HG03442 (cell line): ENCODE data around the gene EIF1.

Experiments
- ATAC-seq: cut with Tn5 transposase; IDR thresholded peaks from one replicate; pipeline ENCODE4 v1.9.1; 2021; ENCODE audit warnings: mild to moderate bottlenecking, moderate library complexity; ENCODE audit not compliant: unreplicated experiment

The EIF1 gene

DNA sequence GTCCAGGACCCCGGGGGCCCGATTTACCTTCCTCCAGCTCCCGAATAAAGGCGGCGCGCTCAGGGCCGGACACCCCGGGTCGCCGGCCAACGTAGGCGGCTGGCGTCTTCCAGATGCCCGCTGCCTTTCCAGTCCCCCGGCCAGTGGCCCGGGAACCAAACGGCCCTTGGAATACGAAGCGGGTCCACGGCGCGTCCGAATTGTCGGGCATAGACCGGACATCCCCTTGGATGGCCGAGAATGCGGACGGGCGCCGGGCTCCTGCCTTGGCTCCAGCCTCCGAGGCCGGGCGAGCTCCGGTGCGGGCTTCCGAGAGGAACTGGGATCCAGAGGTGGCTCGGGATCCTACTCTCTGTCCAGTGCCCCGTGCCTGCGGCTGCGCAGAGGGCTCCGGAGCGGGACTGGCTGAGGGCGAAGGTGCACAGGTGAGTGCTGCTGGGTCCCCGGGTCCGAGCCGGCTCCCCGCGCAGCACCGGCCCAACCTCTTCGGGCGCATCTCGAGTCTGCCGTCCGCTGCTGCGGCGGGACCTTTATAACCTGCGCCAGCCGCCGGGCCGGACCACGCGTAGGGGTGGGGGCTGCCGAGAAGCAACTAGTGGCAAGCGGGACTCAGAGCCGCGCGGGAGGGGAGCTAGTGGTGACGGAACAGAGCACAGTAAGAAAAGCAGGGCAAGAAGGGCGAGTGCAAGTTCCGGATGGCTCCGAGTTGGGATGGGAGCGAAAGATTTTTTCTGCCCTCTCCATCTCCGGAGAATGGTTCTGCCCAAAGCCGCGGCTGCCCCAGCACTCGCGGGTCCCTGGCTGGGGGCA lies 45.7 kb downstream of the EIF1 start, which contains the start of gene HAP1:
HAP1 (minus strand) TSS at position 505 of the 810 bp plus-strand sequence; CDS start at position 496, 9 bp downstream.
- no peak for ATAC-seq

DNA sequence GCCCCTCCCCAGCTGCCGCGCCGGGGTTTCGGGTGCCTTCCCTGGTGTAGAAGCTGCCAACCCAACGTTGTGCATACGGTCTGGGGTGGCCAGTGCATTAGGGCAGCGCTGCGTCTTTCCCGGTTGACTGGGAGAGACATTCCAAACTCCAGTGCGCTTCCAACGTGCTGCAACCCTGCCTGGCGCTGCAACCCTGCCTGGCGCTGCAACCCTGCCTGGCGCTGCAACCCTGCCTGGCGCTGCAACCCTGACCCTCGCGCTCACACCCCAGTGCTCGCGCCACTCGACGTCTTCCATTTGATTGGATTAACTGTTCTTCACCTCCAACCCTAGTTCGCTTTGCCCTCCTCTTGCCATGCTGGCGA lies 46.2 kb downstream of the EIF1 start:
- ATAC-seq = no peak

DNA sequence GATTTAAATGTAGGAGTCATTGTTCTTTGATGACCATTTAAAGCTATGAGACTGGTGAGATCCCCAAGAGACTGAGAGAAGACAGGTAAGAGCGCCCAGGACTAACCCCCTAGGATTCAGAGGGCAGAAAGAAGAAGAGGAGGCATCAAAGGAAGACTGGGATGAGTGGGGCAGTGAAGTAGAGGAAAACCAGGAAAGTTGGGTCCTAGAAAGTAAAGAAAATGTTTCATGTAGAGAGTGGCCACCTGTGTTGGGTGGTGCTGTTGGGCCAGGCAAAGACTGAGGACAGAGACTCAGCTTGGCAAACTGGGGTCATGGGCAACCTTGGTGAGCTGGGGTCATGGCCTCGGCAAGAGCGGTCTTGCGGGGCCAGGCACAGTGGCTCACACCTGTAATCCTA lies 47.1 kb downstream of the EIF1 start:
- ATAC-seq = no peak

DNA sequence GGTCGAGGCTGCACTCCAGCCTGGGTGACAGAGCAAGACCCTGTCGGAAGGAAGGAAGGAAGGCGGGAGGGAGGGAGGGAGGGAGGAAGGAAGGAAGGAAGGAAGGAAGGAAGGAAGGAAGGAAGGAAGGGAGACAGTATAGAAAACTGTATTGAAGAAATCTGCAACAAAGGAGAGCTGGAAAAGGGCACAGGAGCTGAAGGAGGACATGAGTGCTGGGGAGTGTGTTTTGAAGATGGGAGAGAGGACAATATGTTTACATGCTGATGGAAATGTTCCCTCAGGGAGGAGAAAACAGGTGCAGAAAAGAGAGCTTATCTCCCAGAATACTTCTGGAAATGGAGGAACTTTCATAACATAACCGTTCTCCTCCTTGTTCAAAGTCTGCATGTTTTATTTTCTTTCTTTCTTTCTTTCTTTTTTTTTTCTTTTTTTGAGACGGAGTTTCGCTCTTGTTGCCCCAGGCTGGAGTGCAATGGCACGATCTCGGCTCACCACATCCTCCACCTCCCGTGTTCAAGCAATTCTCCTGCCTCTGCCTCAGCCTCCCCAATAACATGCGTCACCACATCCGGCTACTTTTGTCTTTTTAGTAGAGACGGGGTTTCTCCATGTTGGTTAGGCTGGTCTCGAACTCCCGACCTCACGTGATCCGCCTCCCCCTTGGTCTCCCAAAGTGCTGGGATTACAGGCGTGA lies 48.4 kb downstream of the EIF1 start:
- ATAC-seq = no peak

DNA sequence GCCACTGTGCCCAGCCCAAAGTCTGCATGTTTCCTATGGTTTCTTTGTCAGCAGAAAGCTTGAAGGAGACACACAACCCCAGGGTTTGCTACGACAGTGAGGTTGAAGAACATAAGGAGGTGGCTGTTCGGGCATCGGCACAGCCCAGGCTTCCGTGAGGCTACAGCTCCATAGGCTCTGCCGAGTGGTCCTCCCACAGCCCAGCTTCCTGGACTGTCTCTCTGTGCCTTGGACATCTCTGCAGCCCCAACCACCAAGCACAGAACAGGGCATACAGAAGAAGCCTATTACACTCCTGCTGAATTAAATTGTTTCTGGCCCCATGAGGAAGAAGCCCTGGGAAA lies 49.0 kb downstream of the EIF1 start:
- ATAC-seq = no peak

DNA sequence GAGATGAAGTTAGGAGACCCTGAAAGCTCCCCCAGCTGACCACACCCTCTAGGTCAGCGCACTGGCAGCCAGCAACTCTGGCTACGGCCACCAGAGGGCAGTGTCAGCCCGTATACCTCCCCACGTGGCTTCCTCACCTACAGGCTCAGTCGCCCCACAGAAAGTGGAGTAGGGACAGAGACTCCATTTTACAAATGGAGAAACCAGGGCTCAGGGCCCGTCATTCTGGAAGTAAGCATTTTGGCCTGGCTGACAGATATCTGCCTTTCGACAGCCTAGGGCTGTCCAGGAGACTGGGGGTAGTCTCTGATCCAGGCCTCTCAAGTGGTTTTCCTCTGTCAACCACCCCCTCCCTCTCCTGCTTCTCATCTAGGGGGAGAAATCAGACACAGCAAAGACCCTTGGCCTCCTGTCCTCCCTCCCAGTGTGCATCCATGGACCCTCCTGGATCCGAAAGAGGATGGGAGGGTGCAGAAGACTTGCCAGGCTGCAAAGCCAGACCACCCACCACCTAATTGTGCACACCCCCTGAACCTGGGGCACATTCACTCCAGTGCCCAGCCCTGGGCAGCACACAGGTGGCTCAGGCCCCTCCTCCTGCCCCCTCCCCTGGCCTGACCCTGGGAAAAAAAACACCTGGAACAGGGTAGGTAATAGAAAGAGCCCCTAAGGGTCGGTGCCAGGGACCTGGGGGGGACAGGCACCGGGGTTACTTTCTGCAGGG lies 49.6 kb downstream of the EIF1 start:
- peak; percentile 65 for ATAC-seq

DNA sequence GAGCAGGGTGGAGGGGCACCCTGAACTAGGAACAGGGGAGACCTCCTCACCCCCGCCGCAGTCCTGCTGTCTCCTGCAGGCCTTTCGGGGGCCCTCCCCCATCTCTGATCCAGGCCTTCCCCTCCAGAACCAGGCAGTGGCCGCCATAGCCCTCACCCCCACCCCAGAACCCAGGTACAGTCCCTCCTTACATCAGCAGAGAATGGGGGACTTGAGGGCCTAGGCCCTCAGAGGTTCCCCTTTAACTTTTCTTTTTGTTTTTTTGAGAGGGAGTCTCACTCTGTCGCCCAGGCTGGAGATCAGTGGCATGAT lies 50.1 kb downstream of the EIF1 start:
- no peak for ATAC-seq

DNA sequence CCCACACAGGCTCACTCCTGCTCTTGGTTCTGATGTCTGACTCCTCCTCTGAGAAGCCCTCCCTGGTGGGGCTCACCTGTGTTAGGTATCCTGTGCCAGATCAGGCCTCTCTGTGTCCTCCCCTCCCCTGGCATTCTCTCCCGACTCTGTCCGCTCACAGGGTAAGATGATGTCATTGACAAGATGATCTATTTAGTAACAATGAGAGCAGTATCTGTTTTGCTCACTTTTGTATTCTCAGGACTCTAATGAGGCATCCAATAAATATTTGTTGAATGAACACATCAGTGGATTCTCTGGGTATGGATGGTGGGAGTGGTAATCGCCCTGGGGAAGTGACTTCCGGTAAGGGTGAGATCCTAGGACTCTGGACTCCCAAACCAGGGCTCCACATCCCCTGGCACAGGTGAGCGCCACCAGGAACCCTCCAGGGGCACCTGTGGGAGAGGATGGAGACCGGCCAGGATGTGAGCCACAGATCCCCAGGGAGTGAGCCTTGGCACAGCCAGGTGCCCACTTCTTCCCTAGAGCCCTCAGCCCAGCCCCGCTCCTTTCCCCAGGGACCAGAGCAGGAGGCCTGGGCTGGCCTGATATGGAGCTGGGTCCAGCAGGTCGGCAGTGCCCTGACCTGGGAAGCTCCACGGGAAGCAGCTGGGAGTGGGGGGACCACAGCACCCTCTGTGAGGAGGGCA lies 51.1 kb downstream of the EIF1 start:
- no peak for ATAC-seq

DNA sequence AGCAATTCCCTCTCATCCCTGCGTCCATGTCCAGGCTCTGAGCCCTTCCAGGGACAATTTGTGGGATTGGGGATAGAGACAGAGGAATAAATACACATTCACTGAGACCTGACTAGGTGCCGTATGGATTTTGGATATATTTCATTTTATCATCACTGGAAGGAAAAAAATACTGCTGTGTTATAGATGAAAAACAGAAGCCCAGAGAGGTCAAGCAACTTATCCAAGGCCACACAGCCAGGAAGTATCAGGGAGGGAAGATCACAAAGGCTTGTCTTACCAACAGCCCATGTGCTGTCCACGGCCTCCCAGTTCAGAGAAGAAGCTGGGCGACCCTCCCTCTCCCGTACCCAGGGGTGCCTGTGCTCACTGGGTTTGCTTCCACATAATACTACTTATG lies 51.8 kb downstream of the EIF1 start:
- no peak for ATAC-seq

DNA sequence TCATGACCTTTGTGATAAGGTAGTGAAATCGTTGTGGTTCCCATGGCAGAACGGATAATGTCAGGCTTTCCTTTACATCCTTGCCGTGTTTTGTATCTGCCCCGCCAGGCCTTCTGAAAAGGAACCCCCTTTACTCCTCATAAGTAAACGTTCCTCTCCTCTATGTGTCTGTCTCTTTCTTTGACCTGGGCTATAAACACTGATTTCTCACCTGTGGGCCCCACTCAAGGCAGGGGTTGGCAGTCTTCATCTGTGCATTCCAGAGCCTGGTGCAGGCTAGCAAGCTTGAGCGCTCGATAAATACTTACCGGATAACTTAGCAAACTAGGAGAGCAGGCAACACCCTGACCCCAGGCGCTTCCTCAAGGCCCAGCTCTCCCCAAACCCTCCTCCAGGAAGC lies 53.0 kb downstream of the EIF1 start:
- ATAC-seq = no peak
